GM12801 (cell line): ENCODE measurements around the gene SUPT3H.

Experiments used
- TF ChIP-seq, protein P1 (sequence below): IDR thresholded peaks from one replicate; pipeline ENCODE4 v1.5.1; 2011; ENCODE audit warnings: control low read depth; ENCODE audit not compliant: insufficient read length; ENCODE audit errors: extremely low read depth

The SUPT3H gene

DNA sequence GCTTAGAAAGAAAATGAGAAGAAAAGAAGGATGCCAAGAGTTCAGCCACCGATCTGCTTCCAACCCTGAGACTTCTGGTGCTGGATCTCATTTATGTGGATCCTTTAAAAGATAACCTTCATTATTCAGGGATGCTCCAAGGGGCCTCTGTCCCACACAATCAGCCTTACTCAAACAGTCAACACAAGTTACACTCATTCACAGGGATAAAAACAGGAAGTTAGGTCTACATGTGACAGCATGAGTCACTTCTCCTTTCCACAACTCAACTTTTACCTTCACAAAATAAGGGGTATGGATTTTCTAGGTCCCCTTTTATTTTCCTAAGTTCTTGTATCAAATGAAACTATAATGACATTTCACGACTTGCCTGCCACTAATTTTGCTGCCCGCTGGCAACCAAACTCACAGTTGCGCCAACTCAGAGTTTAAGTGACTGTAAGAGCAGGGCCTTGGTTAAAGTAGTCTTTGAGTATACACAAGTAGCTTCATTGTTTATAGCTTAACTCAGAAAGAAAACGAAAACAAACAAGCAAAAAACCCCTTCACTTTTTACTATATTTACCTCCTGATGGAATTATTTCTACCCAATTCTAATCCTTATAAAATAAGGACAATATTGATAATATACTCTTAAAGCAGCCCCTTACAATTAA lies 328.4 kb downstream of the SUPT3H start:
- TF ChIP-seq, protein P1, sequence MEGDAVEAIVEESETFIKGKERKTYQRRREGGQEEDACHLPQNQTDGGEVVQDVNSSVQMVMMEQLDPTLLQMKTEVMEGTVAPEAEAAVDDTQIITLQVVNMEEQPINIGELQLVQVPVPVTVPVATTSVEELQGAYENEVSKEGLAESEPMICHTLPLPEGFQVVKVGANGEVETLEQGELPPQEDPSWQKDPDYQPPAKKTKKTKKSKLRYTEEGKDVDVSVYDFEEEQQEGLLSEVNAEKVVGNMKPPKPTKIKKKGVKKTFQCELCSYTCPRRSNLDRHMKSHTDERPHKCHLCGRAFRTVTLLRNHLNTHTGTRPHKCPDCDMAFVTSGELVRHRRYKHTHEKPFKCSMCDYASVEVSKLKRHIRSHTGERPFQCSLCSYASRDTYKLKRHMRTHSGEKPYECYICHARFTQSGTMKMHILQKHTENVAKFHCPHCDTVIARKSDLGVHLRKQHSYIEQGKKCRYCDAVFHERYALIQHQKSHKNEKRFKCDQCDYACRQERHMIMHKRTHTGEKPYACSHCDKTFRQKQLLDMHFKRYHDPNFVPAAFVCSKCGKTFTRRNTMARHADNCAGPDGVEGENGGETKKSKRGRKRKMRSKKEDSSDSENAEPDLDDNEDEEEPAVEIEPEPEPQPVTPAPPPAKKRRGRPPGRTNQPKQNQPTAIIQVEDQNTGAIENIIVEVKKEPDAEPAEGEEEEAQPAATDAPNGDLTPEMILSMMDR: no peak

DNA sequence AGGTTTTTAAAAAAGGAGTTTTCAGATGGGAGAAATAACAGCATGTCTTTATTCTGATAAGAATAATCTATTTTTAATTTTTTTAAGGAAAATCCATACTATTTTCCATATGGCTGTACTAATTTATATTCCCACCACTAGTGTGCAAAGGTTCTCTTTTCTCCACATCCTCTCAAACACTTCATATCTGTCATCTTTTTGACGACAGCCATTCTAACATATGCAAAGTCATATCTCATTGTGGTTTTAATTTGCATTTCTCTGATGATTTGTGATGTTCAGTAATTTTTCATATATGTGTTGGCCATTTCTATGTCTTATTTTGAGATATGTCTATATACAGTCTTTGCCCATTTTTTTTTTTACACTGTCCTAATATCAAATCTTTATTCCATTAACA lies 330.2 kb downstream of the SUPT3H start:
- TF ChIP-seq, protein P1: no peak

DNA sequence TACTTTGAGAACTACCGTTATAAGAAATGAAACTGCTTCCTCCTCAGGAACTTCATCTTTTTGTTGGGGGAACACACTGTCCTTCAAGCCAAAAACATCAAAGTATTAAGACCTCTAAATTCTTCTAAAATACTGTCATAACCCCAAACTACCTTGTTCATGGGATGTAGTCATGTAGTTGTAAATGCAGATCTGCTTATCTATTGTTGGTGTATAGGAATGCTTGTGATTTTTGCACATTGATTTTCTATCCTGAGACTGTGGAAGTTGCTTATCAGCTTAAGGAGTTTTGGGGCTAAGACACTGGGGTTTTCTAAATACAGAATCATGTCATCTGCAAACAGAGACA lies 332.5 kb downstream of the SUPT3H start:
- TF ChIP-seq, protein P1: no peak

DNA sequence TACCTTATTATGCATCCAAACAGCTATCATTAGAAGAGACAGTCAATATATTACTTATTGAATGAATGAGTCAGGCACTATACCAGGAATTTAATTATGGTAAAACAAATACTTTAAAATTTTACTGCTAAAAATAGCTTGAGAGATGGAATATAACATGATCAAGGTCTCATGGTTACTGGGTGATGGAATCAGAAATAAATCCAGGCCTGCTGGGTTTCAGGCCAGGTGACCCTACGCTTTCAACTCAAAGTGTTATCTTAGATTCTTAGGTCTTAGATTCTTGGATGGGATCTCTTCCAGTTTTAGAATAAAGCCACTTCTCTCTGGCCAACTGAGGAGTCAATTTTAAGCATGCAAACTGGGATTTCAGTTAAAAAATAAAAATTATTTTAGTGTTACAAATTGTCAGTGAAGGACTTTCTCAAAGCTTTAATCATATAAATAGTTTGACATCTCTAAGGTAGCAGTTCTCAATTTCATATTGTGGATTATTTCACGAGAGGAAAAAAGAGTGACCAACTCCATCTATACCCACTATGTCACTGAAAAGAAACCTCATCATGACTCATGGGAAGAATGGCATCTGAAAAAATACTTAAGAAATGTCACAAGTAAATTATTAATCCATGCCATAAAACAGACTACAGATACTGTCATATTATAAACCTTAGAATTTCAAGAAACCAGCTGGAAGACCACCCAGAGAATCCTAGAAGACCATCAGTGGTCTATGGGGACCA lies 333.1 kb downstream of the SUPT3H start:
- TF ChIP-seq, protein P1: no peak

DNA sequence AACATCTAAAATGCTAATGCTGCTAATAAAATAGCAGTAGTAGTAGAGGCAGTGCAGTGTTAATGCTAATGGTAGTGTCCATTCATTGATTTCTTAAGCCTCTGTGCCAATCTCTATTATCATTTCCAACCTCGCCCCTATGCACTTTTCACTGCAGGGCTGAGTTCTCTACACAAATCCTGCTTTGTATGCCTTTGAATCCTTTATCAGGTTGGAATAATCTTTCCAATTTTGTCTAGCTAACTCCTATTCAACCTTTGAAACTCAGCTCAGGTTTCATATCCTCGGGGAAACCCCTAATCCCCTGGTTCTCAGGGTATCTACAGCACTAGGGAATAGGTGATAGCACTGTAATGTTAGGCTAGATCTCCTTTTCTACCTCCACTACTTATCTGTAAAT lies 333.6 kb downstream of the SUPT3H start:
- TF ChIP-seq, protein P1: no peak

DNA sequence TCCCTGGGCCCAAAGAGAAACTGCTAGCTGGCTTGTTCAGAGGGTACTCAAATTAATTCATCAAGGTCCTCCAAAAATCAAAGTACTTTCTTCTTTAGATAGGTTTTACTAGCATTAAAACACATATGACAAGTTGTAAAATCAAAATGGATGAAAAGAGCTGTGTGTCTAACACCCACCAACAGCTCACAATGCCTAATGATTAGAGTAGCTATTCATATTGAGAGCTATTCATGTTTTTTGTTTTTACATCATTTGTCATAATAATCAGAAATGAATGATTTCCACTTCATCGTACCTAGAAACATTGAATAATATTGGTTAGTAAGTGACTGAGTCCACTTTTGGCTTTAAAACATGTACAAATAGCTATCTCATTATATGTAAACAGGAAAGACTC lies 339.5 kb downstream of the SUPT3H start:
- TF ChIP-seq, protein P1: no peak

DNA sequence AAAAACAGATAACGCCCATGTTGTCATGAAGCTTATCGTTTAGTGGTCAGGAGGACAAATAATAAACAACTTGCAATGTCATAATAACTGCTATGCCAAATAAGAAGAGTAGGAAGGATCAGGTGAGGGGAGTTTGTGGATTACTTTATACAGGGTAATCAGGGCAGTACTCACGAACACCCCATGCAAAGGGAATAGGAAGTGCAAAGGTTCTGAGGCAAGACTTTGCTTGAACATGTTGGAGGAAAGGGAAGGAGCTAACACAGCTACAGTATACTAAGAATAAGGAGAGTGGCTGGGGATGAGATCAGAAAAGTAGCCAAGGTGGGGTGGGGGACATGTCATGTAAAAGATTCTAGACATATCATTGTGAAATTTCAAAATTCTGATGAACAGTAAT lies 341.6 kb downstream of the SUPT3H start:
- TF ChIP-seq, protein P1: no peak
